GOT3 (cell line): ENCODE data around the gene THBS4.

Experiments
- DNase-seq: peaks from one replicate; lab custom pipeline; 2025; ENCODE audit warnings: mixed read lengths; lab: John Stamatoyannopoulos, UW

The THBS4 gene

GRCh38 chr5:80048084-80048780 lies 13.1 kb downstream of the THBS4 start:
- no peak for DNase-seq

GRCh38 chr5:80052464-80052863 lies 17.3 kb downstream of the THBS4 start:
- no peak for DNase-seq

- DNase-seq = no peak
Measured at GRCh38 chr5:80054682-80055081, 19.5 kb downstream of the THBS4 start.

GRCh38 chr5:80055491-80056170 lies 20.5 kb downstream of the THBS4 start:
- DNase-seq = no peak

GRCh38 chr5:80057099-80057498 lies 22.0 kb downstream of the THBS4 start:
- DNase-seq = no peak

- no peak for DNase-seq
Measured at GRCh38 chr5:80057921-80058320, 22.8 kb downstream of the THBS4 start.

GRCh38 chr5:80059354-80059980 lies 24.3 kb downstream of the THBS4 start:
- DNase-seq = no peak

GRCh38 chr5:80060966-80061365 lies 25.8 kb downstream of the THBS4 start:
- no peak for DNase-seq

GRCh38 chr5:80061547-80061946 lies 26.4 kb downstream of the THBS4 start:
- no peak for DNase-seq

GRCh38 chr5:80064124-80064523 lies 29.0 kb downstream of the THBS4 start:
- DNase-seq = no peak

GRCh38 chr5:80067016-80067415 lies 31.9 kb downstream of the THBS4 start:
- no peak for DNase-seq

GRCh38 chr5:80067531-80068245 lies 32.5 kb downstream of the THBS4 start:
- no peak for DNase-seq

GRCh38 chr5:80068246-80068636 lies 33.1 kb downstream of the THBS4 start:
- DNase-seq = no peak

- DNase-seq = no peak
Measured at GRCh38 chr5:80068775-80069174, 33.6 kb downstream of the THBS4 start.

GRCh38 chr5:80069251-80069800 lies 34.2 kb downstream of the THBS4 start:
- no peak for DNase-seq

- no peak for DNase-seq
Measured at GRCh38 chr5:80069918-80070318, 34.8 kb downstream of the THBS4 start.

GRCh38 chr5:80070338-80071056 lies 35.3 kb downstream of the THBS4 start:
- no peak for DNase-seq

GRCh38 chr5:80071510-80072021 lies 36.4 kb downstream of the THBS4 start:
- no peak for DNase-seq

GRCh38 chr5:80072103-80073073 lies 37.2 kb downstream of the THBS4 start:
- no peak for DNase-seq
